Measurements from ENCODE around the gene APLP2. TPM values are rescaled to one million over a fixed set of nuclear protein-coding genes. Genes with fewer than 3 reads are reported as not detected.
A peak's percentile ranks its signal among the peaks of the same experiment; 100 is the strongest.

The APLP2 gene
- total and polyA plus RNA-seq, 9 of the 15 experiments (the other 6 are each of a cell fraction or from before 2014, with no cell fraction given): 17.4 to 164 (median 118) TPM

- TF ChIP-seq HDAC1 (IDR thresholded peaks at IDR 0.05) (0 out of 4 replicates have a peak, but pooled peaks of 1 of the 2 experiments have one; percentile 12), REST (IDR thresholded peaks at IDR 0.05; ENCODE audit: borderline replicate concordance) (no peak), REST (CRISPR knock-in tag; IDR thresholded peaks at IDR 0.05; ENCODE audit: low read depth) (no peak), MAFG (tag; conservative IDR thresholded peaks at IDR 0.05) (peak; percentile 38)
These were observed 1.6 kb downstream of the APLP2 start (continued) for GRCh38 chr11:130071211-130071712.
